DND-41 (cell line): ENCODE results near the gene C11orf87.

ENCODE experiments used
- ATAC-seq: fragments of 200-7000 bp; cut with Tn5 transposase; 3 replicates; pipeline ENCODE4 v1.9.1; 2021; ENCODE audit warnings: low read depth; ENCODE audit not compliant: insufficient read depth
- DNase-seq: peaks from one replicate; pipeline ENCODE4 v3.0.0-alpha.2; 2020
- H2AFZ ChIP-seq: 2 replicates; pipeline ENCODE4 v1.6.0; 2012; ENCODE audit warnings: low read depth, low read length
- H3K27ac ChIP-seq: 2 replicates; pipeline ENCODE4 v1.5.1; 2012; ENCODE audit warnings: low read length, inconsistent platforms
- H3K27me3 ChIP-seq: fragments of 200-600 bp; sonication (generic); 2 replicates; pipeline ENCODE4 v1.6.0; 2012; ENCODE audit warnings: low read length, mild to moderate bottlenecking, inconsistent platforms; ENCODE audit not compliant: insufficient read depth, poor library complexity
- H3K36me3 ChIP-seq: 2 replicates; pipeline ENCODE4 v1.5.1; 2012; ENCODE audit warnings: low read length, inconsistent platforms; ENCODE audit not compliant: insufficient read depth
- H3K4me1 ChIP-seq: 2 replicates; pipeline ENCODE4 v1.5.1; 2012; ENCODE audit warnings: mild to moderate bottlenecking, low read length; ENCODE audit not compliant: insufficient read depth
- H3K4me2 ChIP-seq: 2 replicates; pipeline ENCODE4 v1.6.0; 2012; ENCODE audit warnings: mild to moderate bottlenecking, moderate library complexity, low read length, inconsistent platforms; ENCODE audit not compliant: insufficient read depth
- H3K4me3 ChIP-seq, 2 experiments: fragments of 200-600 bp in 1 of 2; shearing (Covaris generic) in 1 of 2; 2 replicates each; pipeline ENCODE4 v1.5.1; 2012 to 2016; ENCODE audit warnings: inconsistent platforms in 2 of 2, low read length in 2 of 2, mild to moderate bottlenecking in 2 of 2, low read depth in 1 of 2, moderate library complexity in 1 of 2
- H3K79me2 ChIP-seq: 2 replicates; pipeline ENCODE4 v1.6.0; 2012; ENCODE audit warnings: low read length, inconsistent platforms; ENCODE audit not compliant: insufficient read depth
- H3K9ac ChIP-seq: 2 replicates; pipeline ENCODE4 v1.6.0; 2012; ENCODE audit warnings: low read depth, mild to moderate bottlenecking, inconsistent platforms, low read length, moderate library complexity
- H3K9me3 ChIP-seq: 2 replicates; pipeline ENCODE4 v1.5.1; 2012; ENCODE audit warnings: low read length, moderate library complexity, mild to moderate bottlenecking, inconsistent platforms; ENCODE audit not compliant: insufficient read depth, severe bottlenecking
- H4K20me1 ChIP-seq: 2 replicates; pipeline ENCODE4 v1.6.0; 2012; ENCODE audit warnings: low read length; ENCODE audit not compliant: insufficient read depth
- CTCF ChIP-seq: IDR thresholded peaks from 2 replicates; pipeline ENCODE4 v1.5.1; 2012; ENCODE audit warnings: borderline replicate concordance, low read length, moderate library complexity, mild to moderate bottlenecking; ENCODE audit not compliant: poor library complexity, severe bottlenecking; ENCODE audit errors: extremely low read depth
- EZH2 ChIP-seq: IDR thresholded peaks from 3 replicates; pipeline ENCODE4 v1.6.1; 2012; ENCODE audit warnings: borderline replicate concordance, low read depth, mild to moderate bottlenecking, moderate library complexity, low read length, inconsistent platforms; ENCODE audit not compliant: severe bottlenecking

C11orf87 gene

GRCh38 chr11:109425554-109425953, 3.6 kb downstream of the C11orf87 start:
- TF ChIP-seq CTCF (no peak), EZH2 (no peak)
- Histone ChIP-seq H3K9me3 (no peaks in the 10 kb centered on the region), H3K79me2 (no peaks in the 10 kb centered on the region), H3K4me3 (no peak overlapping the region), H3K9ac (no peak overlapping the region), H3K36me3 (no peaks in the 10 kb centered on the region), H3K27me3 (no peaks in the 10 kb centered on the region), H3K4me1 (no peaks in the 10 kb centered on the region), H3K4me2 (no peak overlapping the region), H2AFZ (no peak overlapping the region), H3K27ac (no peak overlapping the region), H4K20me1 (no peaks in the 10 kb centered on the region)
- DNase-seq (no peak), ATAC-seq (no peak)

GRCh38 chr11:109426442-109427240, 4.7 kb downstream of the C11orf87 start:
- H2AFZ ChIP-seq = no peak overlapping the region
- ATAC-seq = no peak
- H3K9me3 ChIP-seq = no peaks in the 10 kb centered on the region
- H3K4me2 ChIP-seq = no peak overlapping the region
- H3K27ac ChIP-seq = no peak overlapping the region
- H3K27me3 ChIP-seq = no peaks in the 10 kb centered on the region
- no peak overlapping the region for H3K9ac ChIP-seq
- DNase-seq = no peak
- no peaks in the 10 kb centered on the region for H4K20me1 ChIP-seq
- no peaks in the 10 kb centered on the region for H3K79me2 ChIP-seq
- no peaks in the 10 kb centered on the region for H3K4me1 ChIP-seq
- H3K4me3 ChIP-seq = no peak overlapping the region
- no peaks in the 10 kb centered on the region for H3K36me3 ChIP-seq
- TF ChIP-seq EZH2 (no peak), CTCF (peak; percentile 13)

GRCh38 chr11:109432105-109432504, 10.1 kb downstream of the C11orf87 start:
- no peak for ATAC-seq

More at GRCh38 chr11:109432105-109432504, 10.1 kb downstream of the C11orf87 start:
- no peak for DNase-seq
- no peaks in the 10 kb centered on the region for H3K9me3 ChIP-seq
- H3K4me1 ChIP-seq = no peaks in the 10 kb centered on the region
- H3K27me3 ChIP-seq = no peaks in the 10 kb centered on the region
- no peak overlapping the region for H3K27ac ChIP-seq
- H2AFZ ChIP-seq = no peak overlapping the region
- H4K20me1 ChIP-seq = no peaks in the 10 kb centered on the region
- H3K36me3 ChIP-seq = no peaks in the 10 kb centered on the region
- H3K4me2 ChIP-seq = no peak overlapping the region
- H3K79me2 ChIP-seq = no peaks in the 10 kb centered on the region
- TF ChIP-seq CTCF = no peak
- TF ChIP-seq EZH2 = no peak
- H3K4me3 ChIP-seq = no peak overlapping the region
- H3K9ac ChIP-seq = no peak overlapping the region
